ENCODE data around the gene UNC13D.

Gene UNC13D

GRCh38 chr17:75834279-75834920 lies 9.8 kb downstream of the UNC13D start:
- peak; percentile 59 for DNase-seq (ENCODE audit: low spot score)

GRCh38 chr17:75832652-75833400 lies 11.4 kb downstream of the UNC13D start:
- DNase-seq (ENCODE audit: low spot score): no peak

DNA sequence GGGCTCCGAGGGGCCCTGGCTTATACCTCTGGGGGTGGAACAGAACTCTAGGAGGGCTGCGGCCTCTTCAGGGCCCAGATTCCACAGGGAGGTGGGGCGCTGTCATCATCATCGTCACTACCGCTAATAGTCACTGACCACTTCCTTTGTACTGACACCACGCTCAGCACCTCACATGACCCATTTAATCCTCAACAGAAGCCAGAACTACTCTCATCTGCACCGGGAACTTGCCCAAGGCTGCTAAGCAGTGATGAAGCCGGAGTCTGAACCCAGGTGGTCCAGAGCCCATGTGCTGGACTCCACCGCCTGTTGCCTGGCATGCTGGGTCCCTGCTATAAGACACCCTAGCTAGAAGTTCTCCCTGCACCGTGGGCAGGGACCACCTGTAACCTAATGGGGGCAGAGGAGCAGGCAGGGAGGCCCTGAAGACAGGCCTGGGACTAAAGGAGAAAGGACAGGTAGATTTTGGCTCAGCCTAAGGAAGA lies 12.0 kb downstream of the UNC13D start:
- DNase-seq (ENCODE audit: low spot score): no peak

- DNase-seq (ENCODE audit: low spot score): no peak
Measured at GRCh38 chr17:75831032-75831571, 13.1 kb downstream of the UNC13D start.

DNA sequence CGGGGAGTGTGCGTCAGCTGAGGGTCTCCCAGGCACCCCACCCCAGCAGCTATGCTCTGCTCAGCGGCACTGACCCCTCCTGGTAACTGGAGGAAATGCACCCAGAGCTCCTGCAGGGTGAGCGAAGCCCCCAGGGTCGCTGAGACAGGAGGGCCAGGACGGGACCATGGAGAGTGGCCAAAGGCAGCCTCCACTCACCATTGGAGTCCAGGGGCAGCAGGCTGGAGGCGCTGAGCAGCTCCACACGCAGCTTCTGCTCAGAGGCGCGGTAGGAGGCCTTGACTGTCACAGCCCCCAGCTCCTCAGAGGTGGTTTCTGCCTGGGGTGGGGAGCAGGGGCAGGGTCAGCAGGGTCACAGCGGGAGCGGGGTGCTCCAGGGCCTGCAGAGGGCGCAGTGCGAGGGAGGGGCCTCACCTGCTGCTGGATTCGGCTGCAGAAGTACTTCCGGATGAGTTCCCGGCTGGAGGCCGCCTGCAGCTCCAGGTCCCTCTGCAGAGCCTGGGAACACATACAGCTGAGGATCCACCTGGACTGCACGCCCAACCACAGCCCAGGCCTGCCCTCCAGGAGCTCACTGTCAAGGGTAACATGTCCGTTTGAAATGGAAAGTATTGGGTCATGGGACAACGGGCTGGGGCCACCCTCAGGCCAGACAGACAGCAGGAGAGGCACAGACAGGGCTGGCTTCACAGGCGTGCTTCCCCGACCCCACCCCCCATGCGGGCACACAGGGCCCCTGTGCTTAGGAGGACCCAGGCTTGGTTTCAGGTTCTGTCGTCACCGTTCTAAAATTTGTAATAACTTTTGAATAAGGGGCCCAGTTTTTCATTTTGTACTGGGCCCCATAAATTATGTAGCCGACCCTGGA lies 13.8 kb downstream of the UNC13D start:
- DNase-seq (ENCODE audit: low spot score): no peak

DNA sequence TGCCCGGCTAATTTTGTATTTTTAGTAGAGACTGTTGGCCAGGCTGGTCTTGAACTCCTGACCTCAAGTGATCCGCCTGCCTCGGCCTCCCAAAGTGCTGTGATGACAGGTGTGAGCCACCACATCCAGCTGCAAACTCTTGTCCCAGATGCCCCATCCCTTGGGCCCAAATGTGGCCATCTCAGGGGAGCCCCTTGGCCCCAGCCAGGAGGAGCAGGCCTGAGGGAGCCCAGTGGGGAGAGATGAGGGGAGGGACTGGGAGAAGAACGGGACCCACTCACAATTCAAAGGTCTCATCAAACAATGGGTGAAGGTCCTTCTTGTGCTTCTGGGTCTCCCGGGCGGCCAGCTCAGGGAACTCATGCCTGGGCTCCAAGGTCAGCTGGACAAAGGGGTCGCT lies 14.5 kb downstream of the UNC13D start:
- DNase-seq (ENCODE audit: low spot score): no peak

DNA sequence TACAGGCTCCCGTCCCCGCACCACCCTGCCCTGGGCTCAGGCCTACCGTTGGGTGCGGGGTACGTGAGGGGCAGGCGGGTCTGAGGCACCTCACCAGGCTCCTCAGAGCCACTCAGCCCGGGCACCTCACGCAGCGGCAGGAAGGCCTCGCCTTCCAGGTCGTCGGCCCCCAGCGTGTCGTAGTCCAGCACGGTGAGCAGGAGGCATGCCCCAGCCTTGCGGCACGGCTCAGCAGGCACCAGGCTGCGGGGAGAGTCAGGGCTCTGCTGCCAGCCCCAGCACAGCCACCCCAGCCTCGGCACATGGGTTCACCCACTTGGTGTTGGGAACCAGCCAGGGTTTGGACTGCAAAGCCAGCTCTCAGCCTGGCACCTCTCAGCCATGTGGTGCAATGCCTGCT lies 15.5 kb downstream of the UNC13D start:
- no peak for DNase-seq (ENCODE audit: low spot score)

DNA sequence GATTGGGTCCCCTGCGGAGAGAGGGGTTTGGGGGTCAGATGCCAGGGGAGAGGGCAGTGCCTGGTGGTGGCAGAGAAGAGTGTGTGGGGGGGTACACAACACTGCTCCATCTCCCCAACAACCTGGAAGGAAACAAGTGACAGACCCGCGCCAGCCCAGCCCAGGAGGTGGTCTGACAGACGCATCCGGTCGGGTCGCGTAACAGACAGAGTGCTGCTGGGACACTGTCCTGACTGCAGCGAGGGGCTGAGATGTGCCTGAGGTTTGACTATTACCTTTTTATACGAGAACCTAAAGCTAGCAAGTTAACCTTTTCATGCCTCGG lies 16.2 kb downstream of the UNC13D start:
- no peak for DNase-seq (ENCODE audit: low spot score)

- peak; percentile 78 for DNase-seq (ENCODE audit: low spot score)
Measured at GRCh38 chr17:75827308-75828075, 16.7 kb downstream of the UNC13D start.

DNA sequence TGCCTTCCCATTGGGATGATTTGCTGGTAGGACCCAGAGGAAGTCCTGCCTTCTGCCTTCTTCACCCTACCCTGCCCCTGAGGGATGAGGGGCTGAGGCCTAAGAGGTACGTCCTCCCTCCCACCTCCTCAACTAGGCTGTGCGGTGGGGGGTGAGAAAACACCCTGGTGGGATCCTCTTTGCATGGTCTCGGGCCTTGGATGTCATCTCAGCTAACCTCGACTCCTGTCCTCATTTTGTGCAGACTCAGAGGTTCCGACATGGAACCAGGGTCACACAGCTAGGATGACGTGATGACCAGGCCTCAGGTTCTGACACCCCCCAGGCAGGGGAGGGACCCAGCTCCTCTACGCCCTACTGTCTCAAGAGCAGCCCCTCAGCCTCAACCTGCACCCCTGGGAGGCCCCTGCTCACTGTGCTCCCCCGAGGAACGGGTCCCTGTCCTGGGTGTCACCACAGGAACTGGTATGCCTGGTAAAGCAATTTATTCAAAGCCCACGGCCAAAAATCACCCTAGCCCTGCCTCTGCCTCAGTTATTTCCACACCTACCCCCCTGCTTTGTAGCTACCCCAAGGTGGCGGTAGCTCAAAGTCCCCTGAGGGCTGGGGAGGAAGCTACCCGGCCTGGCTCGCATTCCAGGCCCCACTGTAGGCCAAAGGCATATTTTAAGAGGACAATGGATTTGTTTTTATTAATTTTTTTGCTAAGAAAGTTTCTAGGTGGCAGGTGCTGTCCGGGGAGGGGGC lies 17.5 kb downstream of the UNC13D start:
- DNase-seq (ENCODE audit: low spot score): no peak

DNA sequence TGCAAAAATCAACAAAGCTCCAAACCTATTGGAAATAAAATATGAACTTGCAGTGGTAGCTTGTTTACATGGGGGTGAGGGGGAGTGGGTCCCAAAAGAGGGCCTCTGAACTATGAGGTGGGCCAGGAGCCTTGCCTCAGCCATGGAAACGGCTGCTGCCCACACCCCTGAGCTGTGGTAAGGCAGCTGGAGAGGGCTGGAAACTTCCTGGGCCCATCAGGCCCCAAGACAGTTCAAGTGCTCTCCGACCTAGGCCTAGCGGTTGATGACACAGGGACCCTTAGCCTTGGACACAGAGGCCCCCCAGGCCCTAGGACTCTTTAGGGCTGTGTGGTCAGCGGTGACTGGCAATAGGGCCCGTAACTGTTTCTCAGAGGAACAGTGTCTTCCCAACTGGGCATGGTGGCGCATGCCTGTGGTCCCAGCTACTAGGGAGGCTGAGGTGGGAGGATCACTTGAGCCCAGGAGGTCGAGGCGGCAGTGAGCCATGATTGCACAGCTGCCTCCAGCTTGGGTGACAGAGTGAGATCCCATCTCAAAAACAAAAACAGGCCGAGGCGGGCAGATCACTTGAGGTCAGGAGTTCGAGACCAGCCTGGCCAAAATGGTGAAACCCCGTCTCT lies 18.3 kb downstream of the UNC13D start:
- DNase-seq (ENCODE audit: low spot score): no peak

GRCh38 chr17:75825149-75825552 lies 19.1 kb downstream of the UNC13D start:
- DNase-seq (ENCODE audit: low spot score): no peak

DNA sequence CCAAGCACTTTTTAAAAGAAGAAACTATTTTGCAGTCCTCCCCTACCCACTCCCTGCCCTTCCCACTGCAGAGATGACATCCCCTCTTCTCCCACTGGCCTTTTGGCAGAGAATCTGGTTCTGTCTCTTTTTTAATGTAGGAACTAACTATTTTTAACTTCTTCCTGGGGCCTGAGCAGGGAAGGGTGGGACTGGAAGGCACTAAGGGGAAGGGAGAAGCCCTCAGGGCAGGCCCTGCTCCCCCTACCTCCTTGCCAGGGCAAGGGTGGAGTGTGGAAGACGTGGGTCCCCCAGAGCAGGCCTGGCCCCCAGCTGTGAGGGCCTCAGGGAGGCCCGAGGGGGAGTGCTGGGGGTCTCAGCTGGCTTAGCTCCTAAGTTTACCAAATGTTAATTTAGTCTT lies 19.5 kb downstream of the UNC13D start:
- no peak for DNase-seq (ENCODE audit: low spot score)

DNA sequence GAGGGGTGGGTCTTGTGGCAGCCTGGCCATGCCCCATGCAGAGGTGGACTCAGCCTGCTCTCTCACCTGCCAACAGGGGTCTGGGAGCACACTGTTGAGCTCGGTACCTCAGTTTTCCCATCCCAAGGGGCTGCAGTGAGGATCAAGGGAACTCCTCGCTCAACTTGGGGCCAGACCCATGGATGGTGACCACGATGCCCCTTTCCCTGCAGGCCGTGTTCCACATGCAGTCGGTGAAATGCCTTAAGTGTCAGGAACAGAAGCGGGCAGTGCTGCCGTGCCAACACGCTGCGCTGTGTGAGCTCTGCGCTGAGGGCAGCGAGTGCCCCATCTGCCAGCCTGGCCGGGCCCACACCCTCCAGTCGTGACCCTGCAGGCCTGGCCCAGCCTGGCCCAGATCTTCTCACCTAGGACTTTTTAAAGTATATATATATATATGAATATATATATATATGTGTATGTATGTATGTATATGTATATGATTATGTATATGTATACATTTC lies 20.1 kb downstream of the UNC13D start:
- DNase-seq (ENCODE audit: low spot score): no peak

- no peak for DNase-seq (ENCODE audit: low spot score)
Measured at GRCh38 chr17:75823257-75824041, 20.8 kb downstream of the UNC13D start.

GRCh38 chr17:75822800-75823166 lies 21.4 kb downstream of the UNC13D start:
- DNase-seq (ENCODE audit: low spot score): no peak

GRCh38 chr17:75822119-75822799 lies 21.9 kb downstream of the UNC13D start:
- DNase-seq (ENCODE audit: low spot score): no peak

DNA sequence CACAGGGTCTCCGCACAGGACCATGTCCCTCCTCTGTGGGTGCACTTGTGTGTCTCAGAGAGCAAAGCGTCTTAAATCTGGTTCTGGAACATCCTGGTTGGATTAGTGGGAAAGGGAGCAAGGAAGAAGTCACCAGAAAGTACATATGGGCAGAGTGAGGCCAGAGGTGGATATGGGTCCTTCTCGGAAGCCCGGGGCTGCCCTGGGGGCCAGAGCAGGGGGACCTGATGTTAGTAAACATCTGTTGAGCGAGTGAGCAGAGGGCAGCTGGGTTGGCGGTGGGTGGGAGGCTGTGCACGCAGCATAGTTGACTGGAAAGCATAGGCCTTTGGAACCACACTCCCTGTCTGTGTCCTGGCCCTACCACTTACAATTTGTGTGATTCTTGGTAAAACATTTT lies 22.7 kb downstream of the UNC13D start:
- no peak for DNase-seq (ENCODE audit: low spot score)

All from globus pallidus (tissue), 1 donor.